PC-3 (cell line): ENCODE measurements around the gene FAM200B.

ENCODE experiments used
- CTCF ChIP-seq: fragments of 300-600 bp; sonication (generic); conservative IDR thresholded peaks from 2 replicates; pipeline ENCODE4 v1.5.1; 2017; ENCODE audit warnings: antibody characterized with exemption, low read depth, mild to moderate bottlenecking, low read length
- EZH2phosphoT487 ChIP-seq: fragments of 300-600 bp; sonication (generic); IDR thresholded peaks from 2 replicates; pipeline ENCODE4 v1.6.1; 2018; ENCODE audit warnings: mild to moderate bottlenecking, antibody characterized with exemption, low read length, borderline replicate concordance

- no peak for TF ChIP-seq CTCF
- TF ChIP-seq EZH2phosphoT487 = no peak
These were observed 13.6 kb downstream of the FAM200B start for GRCh38 chr4:15695240-15695699.
